GM12878 (cell line): Measurements from ENCODE around the gene ANKRD1. TPM values are rescaled to one million over a fixed set of nuclear protein-coding genes. Genes with fewer than 3 reads are reported as not detected.

ENCODE experiments used
- ATAC-seq: fragments of 200-7000 bp; cut with Tn5 transposase; 3 replicates; pipeline ENCODE4 v1.9.1; 2020; ENCODE audit warnings: mild to moderate bottlenecking, moderate library complexity
- BruUV-seq: library from RNA; stranded (reverse); fragments of 400-500 nt; replicated peaks from 2 replicates; lab custom pipeline; 2021; lab: Mats Ljungman, UMichigan
- CTCF ChIA-PET: fragments of 300-600 bp; sonication (Branson Sonifier 250); formaldehyde crosslinking; extraction: SDS; loops from one replicate; lab custom pipeline; 2021; ENCODE audit warnings: inconsistent platforms; lab: Yijun Ruan, JAX
- POLR2A ChIA-PET: fragments of 350-600 bp; formaldehyde crosslinking; extraction: SDS; loops from one replicate; lab custom pipeline; 2021; ENCODE audit warnings: inconsistent platforms; lab: Charles Lee
- RAD21 ChIA-PET: fragments of 300-600 bp; sonication (Branson Sonifier 250); formaldehyde crosslinking; loops from one replicate; lab custom pipeline; 2023; ENCODE audit warnings: antibody characterized with exemption; ENCODE audit not compliant: unreplicated experiment; lab: Charles Lee
- SMC1A ChIA-PET: fragments of 300-600 bp; sonication (Branson Sonifier 250); formaldehyde crosslinking; loops from one replicate; lab custom pipeline; 2023; ENCODE audit not compliant: unreplicated experiment, uncharacterized antibody; lab: Charles Lee
- DNase-seq: peaks from one replicate; pipeline ENCODE4 v3.0.0-alpha.2; 2011; ENCODE audit warnings: low read depth, low spot score
- FAIRE-seq: peaks from 3 replicates; lab custom pipeline; 2011; peaks lifted over from hg19 to GRCh38; lab: Jason Lieb, UNC
- H2AFZ ChIP-seq: 2 replicates; pipeline ENCODE4 v1.6.0; 2011; ENCODE audit warnings: low read depth, low read length, control low read depth; ENCODE audit not compliant: control insufficient read depth
- H3K27ac ChIP-seq: 2 replicates; pipeline ENCODE4 v1.5.1; 2011; ENCODE audit warnings: control low read depth; ENCODE audit not compliant: control insufficient read depth, insufficient read depth
- H3K27me3 ChIP-seq, 2 experiments: replicated peaks in 1 of 2; 2 replicates each; pipeline versions ENCODE4 v1.6.0 to v1.6.1; 2011; ENCODE audit warnings: low read length in 1 of 2; ENCODE audit not compliant: control insufficient read depth in 2 of 2, insufficient read depth in 2 of 2
- H3K36me3 ChIP-seq, 2 experiments: 2 replicates each; pipeline ENCODE4 v1.5.1; 2011; ENCODE audit warnings: low read length in 1 of 2; ENCODE audit not compliant: control insufficient read depth in 2 of 2, insufficient read depth in 2 of 2
- H3K4me1 ChIP-seq: 2 replicates; pipeline ENCODE4 v1.6.1; 2011; ENCODE audit warnings: mild to moderate bottlenecking, low read length, moderate library complexity, mixed read lengths; ENCODE audit not compliant: control insufficient read depth, insufficient read depth
- H3K4me2 ChIP-seq: 2 replicates; pipeline ENCODE4 v1.6.0; 2011; ENCODE audit warnings: control low read depth; ENCODE audit not compliant: control insufficient read depth, insufficient read depth
- H3K4me3 ChIP-seq: fragments of 200-600 bp; sonication (generic); 2 replicates; pipeline ENCODE4 v1.5.1; 2016
- H3K79me2 ChIP-seq: 2 replicates; pipeline ENCODE4 v1.6.0; 2011; ENCODE audit warnings: low read length; ENCODE audit not compliant: control insufficient read depth, insufficient read depth
- H3K9ac ChIP-seq: 2 replicates; pipeline ENCODE4 v1.8.0; 2011; ENCODE audit warnings: low read length, control low read depth, mixed read lengths; ENCODE audit not compliant: control insufficient read depth, insufficient read depth
- H3K9me3 ChIP-seq: replicated peaks from 3 replicates; pipeline ENCODE4 v1.5.1; 2011; ENCODE audit warnings: mild to moderate bottlenecking, low read length; ENCODE audit not compliant: control insufficient read depth, insufficient read depth
- H4K20me1 ChIP-seq: 2 replicates; pipeline ENCODE4 v1.6.0; 2011; ENCODE audit not compliant: control insufficient read depth, insufficient read depth
- ATF7 ChIP-seq: fragments of 450-650 bp; IDR thresholded peaks from 2 replicates; pipeline ENCODE4 v1.6.1; 2016; ENCODE audit warnings: low read depth, mild to moderate bottlenecking
- CHD1 ChIP-seq: IDR thresholded peaks from 2 replicates; pipeline ENCODE4 v1.6.1; 2012; ENCODE audit warnings: low read depth, low read length, improper control_type of control experiment
- EGR1 ChIP-seq, 2 experiments: IDR thresholded peaks; 1 replicate in 1 of 2; 2 replicates in 1 of 2; pipeline ENCODE4 v1.6.1; 2011 to 2012; ENCODE audit warnings: low read depth in 2 of 2, low read length in 2 of 2, borderline replicate concordance in 1 of 2, mild to moderate bottlenecking in 1 of 2, moderate library complexity in 1 of 2
- EZH2 ChIP-seq: IDR thresholded peaks from 2 replicates; pipeline ENCODE4 v1.6.1; 2012; ENCODE audit warnings: low read depth, mild to moderate bottlenecking, control low read depth, inconsistent platforms, low read length, borderline replicate concordance; ENCODE audit not compliant: control insufficient read depth
- IKZF1 ChIP-seq: fragments of 450-650 bp; conservative IDR thresholded peaks from 2 replicates; pipeline ENCODE4 v1.6.1; 2017; ENCODE audit warnings: antibody characterized with exemption, mild to moderate bottlenecking
- KDM1A ChIP-seq: fragments of 200-600 bp; sonication (generic); IDR thresholded peaks from 2 replicates; pipeline ENCODE4 v1.6.1; 2016; ENCODE audit warnings: borderline replicate concordance
- NFXL1 ChIP-seq: fragments of 450-650 bp; IDR thresholded peaks from 2 replicates; pipeline ENCODE4 v1.6.1; 2017; ENCODE audit warnings: antibody characterized with exemption, mild to moderate bottlenecking, borderline replicate concordance
- RFX5 ChIP-seq: IDR thresholded peaks from 2 replicates; pipeline ENCODE4 v1.6.1; 2011; ENCODE audit warnings: low read depth, low read length, improper control_type of control experiment
- SPI1 ChIP-seq: IDR thresholded peaks from 2 replicates; pipeline ENCODE4 v1.6.1; 2011; ENCODE audit warnings: low read depth, mild to moderate bottlenecking, low read length, moderate library complexity, borderline replicate concordance; ENCODE audit not compliant: insufficient read depth
- TARDBP ChIP-seq: IDR thresholded peaks from 2 replicates; pipeline ENCODE4 v1.6.1; 2016; ENCODE audit warnings: borderline replicate concordance
- WRNIP1 ChIP-seq: IDR thresholded peaks from 2 replicates; pipeline ENCODE4 v1.6.1; 2011; ENCODE audit warnings: low read depth, low read length, improper control_type of control experiment, borderline replicate concordance
- YBX1 ChIP-seq: fragments of 450-650 bp; IDR thresholded peaks from 2 replicates; pipeline ENCODE4 v1.6.1; 2016; ENCODE audit warnings: antibody characterized with exemption
- ZBED1 ChIP-seq: IDR thresholded peaks from 2 replicates; pipeline ENCODE4 v1.6.1; 2016; ENCODE audit warnings: borderline replicate concordance
- WGBS: methylation state at CpG from one replicate; pipeline ENCODE4 v1.1.6; 2016; ENCODE audit warnings: low lambda C conversion rate; ENCODE audit not compliant: insufficient replicate concordance, insufficient coverage; ENCODE audit errors: missing lambda C conversion rate; 5-methylcytosine and 5-hydroxymethylcytosine counted together
- in situ Hi-C: fragments of 300-500 bp; cut with MboI; formaldehyde crosslinking; loops from 9 replicates; pipeline ENCODE4 v1.14.3; 2018; ENCODE audit warnings: mixed read lengths
- intact Hi-C: fragments of 100-400 bp; cut with micrococcal nuclease; formaldehyde crosslinking; loops from one replicate; pipeline ENCODE4 v1.14.2; 2022; ENCODE audit not compliant: unreplicated experiment
- polyA plus RNA-seq, 11 experiments: library from polyadenylated mRNA; depleted of rRNA in 4 of 11; unstranded in 6 of 11; stranded (reverse) in 5 of 11; fragments of >200 nt; fragmentation: Nextera tagmentation in 4 of 11; fragmentation: Illumina TruSeq in 1 of 11; extraction: Ambion mirVana in 4 of 11; extraction: Trizol in 1 of 11; gene quantifications; 1 replicate in 1 of 11; 2 replicates in 10 of 11; pipeline versions ENCODE4 v1.2.1 to v1.2.3, GENCODE V29; 2011 to 2016; ENCODE audit warnings: inconsistent platforms in 2 of 11, missing spikeins in 2 of 11, low read depth in 1 of 11
- total RNA-seq, 4 experiments: library from RNA; depleted of rRNA in 3 of 4; stranded (reverse); fragments of >200 nt in 3 of 4; fragmentation: Illumina TruSeq in 1 of 4; extraction: Trizol in 1 of 4; gene quantifications; 2 replicates each; pipeline versions ENCODE4 v1.2.1 to v1.2.3, GENCODE V29; 2013 to 2021
- TF ChIP-seq, protein P1 (sequence below): IDR thresholded peaks from 2 replicates; pipeline ENCODE4 v1.6.1; 2011; ENCODE audit warnings: low read depth, low read length, improper control_type of control experiment, borderline replicate concordance
- TF ChIP-seq, protein P2 (sequence below): fragments of 450-650 bp; formaldehyde crosslinking; IDR thresholded peaks from 2 replicates; pipeline ENCODE4 v1.4.0; 2020; ENCODE audit warnings: mild to moderate bottlenecking, moderate library complexity
- TF ChIP-seq, protein P3 (sequence below): fragments of 450-650 bp; IDR thresholded peaks from 2 replicates; pipeline ENCODE4 v1.6.1; 2017; ENCODE audit warnings: mild to moderate bottlenecking

ANKRD1 gene
- total and polyA plus RNA-seq, 10 of the 15 experiments (the other 5 are each of a cell fraction or from before 2014, with no cell fraction given): not detected

DNA sequence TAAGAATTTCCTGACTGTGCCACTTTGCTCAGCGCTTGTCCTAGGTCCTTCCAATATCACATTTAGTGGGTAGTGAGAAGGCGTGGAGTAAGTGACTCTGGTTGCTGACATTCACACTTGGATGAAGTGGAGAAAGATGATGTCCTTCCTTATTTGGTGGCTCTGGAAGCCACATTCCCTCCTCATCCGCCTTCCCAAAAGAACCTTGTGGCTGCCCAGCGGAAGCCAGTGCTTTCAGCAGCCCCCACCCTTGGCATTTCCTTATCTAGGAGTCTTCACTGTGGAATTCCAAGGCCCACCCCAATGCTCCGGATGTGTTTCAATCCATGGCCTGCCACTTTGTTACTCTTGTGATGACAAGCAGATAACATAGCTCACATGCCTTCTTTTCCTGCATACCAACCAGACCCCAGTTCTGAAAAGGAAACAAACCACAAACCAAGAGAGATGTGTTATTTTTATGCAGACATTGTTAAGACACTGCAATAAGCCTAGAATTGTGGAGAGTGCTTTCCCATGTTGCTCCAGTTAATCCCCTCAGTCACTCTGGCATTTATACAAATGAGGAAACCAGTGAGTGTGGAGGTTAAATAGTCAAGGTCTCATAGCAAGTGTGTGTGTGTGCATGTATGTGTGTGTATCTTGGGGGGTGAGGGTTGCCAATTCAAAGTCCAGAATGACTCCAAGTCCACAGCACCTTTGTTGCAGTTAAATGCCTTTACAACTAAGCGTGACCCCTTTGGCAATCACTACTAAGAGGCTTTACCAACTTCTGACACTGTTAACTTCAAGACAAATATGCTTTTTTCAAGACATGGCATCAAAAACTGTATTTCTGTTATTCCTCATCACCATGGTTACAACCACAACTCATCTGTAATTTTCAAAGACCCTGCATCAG is 10.3 kb upstream of the ANKRD1 start:
- no peak for ATAC-seq
- no peaks in the 10 kb centered on the region for H4K20me1 ChIP-seq
- SMC1A ChIA-PET: interaction anchor here (1.3 kb wide), 1 partner anchor 59 kb away, joined by 3 read pairs; no protein-coding TSS in a partner anchor
- H3K9ac ChIP-seq: no peak overlapping the region
- no peak for DNase-seq
- intact Hi-C loops: no loop called here
- RAD21 ChIA-PET: no interaction called here
- no peaks in the 10 kb centered on the region for H3K27me3 ChIP-seq
- H3K36me3 ChIP-seq: no peaks in the 10 kb centered on the region
- CTCF ChIA-PET: interaction anchor here (0.6 kb wide), 1 partner anchor 241 kb away, joined by 3 read pairs; no protein-coding TSS in a partner anchor
- 50% methylated on average over 6 of the region's 6 CpGs for WGBS
- no peak overlapping the region; the same call in 1 of the 2 replicates for H2AFZ ChIP-seq
- in situ Hi-C loops: no loop called here
- no peak overlapping the region for H3K27ac ChIP-seq
- H3K4me3 ChIP-seq: no peak overlapping the region
- no peak overlapping the region for H3K4me2 ChIP-seq
- H3K4me1 ChIP-seq: no peaks in the 10 kb centered on the region
- FAIRE-seq: peak; percentile 41
- BruUV-seq: no TSS peak
- H3K9me3 ChIP-seq: no peaks in the 10 kb centered on the region
- POLR2A ChIA-PET: no interaction called here
- no peaks in the 10 kb centered on the region for H3K79me2 ChIP-seq
- TF ChIP-seq EGR1 (IDR thresholded peaks at IDR 0.05; ENCODE audit: borderline replicate concordance in 1 of 2, low read depth in 2 of 2, low read length in 2 of 2) (no peak), SPI1 (no peak), EZH2 (no peak), TARDBP (no peak), KDM1A (no peak), ATF7 (no peak), YBX1 (no peak), ZBED1 (no peak), IKZF1 (no peak), WRNIP1 (no peak), CHD1 (no peak), RFX5 (no peak), NFXL1 (no peak)
- TF ChIP-seq, protein P1, sequence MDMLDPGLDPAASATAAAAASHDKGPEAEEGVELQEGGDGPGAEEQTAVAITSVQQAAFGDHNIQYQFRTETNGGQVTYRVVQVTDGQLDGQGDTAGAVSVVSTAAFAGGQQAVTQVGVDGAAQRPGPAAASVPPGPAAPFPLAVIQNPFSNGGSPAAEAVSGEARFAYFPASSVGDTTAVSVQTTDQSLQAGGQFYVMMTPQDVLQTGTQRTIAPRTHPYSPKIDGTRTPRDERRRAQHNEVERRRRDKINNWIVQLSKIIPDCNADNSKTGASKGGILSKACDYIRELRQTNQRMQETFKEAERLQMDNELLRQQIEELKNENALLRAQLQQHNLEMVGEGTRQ: no peak
- TF ChIP-seq, protein P2, sequence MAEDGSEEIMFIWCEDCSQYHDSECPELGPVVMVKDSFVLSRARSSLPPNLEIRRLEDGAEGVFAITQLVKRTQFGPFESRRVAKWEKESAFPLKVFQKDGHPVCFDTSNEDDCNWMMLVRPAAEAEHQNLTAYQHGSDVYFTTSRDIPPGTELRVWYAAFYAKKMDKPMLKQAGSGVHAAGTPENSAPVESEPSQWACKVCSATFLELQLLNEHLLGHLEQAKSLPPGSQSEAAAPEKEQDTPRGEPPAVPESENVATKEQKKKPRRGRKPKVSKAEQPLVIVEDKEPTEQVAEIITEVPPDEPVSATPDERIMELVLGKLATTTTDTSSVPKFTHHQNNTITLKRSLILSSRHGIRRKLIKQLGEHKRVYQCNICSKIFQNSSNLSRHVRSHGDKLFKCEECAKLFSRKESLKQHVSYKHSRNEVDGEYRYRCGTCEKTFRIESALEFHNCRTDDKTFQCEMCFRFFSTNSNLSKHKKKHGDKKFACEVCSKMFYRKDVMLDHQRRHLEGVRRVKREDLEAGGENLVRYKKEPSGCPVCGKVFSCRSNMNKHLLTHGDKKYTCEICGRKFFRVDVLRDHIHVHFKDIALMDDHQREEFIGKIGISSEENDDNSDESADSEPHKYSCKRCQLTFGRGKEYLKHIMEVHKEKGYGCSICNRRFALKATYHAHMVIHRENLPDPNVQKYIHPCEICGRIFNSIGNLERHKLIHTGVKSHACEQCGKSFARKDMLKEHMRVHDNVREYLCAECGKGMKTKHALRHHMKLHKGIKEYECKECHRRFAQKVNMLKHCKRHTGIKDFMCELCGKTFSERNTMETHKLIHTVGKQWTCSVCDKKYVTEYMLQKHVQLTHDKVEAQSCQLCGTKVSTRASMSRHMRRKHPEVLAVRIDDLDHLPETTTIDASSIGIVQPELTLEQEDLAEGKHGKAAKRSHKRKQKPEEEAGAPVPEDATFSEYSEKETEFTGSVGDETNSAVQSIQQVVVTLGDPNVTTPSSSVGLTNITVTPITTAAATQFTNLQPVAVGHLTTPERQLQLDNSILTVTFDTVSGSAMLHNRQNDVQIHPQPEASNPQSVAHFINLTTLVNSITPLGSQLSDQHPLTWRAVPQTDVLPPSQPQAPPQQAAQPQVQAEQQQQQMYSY (CRISPR knock-in tag): no peak
- TF ChIP-seq, protein P3, sequence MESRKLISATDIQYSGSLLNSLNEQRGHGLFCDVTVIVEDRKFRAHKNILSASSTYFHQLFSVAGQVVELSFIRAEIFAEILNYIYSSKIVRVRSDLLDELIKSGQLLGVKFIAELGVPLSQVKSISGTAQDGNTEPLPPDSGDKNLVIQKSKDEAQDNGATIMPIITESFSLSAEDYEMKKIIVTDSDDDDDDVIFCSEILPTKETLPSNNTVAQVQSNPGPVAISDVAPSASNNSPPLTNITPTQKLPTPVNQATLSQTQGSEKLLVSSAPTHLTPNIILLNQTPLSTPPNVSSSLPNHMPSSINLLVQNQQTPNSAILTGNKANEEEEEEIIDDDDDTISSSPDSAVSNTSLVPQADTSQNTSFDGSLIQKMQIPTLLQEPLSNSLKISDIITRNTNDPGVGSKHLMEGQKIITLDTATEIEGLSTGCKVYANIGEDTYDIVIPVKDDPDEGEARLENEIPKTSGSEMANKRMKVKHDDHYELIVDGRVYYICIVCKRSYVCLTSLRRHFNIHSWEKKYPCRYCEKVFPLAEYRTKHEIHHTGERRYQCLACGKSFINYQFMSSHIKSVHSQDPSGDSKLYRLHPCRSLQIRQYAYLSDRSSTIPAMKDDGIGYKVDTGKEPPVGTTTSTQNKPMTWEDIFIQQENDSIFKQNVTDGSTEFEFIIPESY: no peak
